H1 (cell line): Measurements from ENCODE around the gene COL21A1. TPM values are rescaled to one million over a fixed set of nuclear protein-coding genes. Genes with fewer than 3 reads are reported as not detected.

Source experiments
- POLR2A ChIP-seq, 2 experiments: IDR thresholded peaks; 1 replicate in 1 of 2; 2 replicates in 1 of 2; pipeline ENCODE4 v1.6.1; 2011; ENCODE audit warnings: low read depth in 2 of 2, low read length in 2 of 2, mild to moderate bottlenecking in 2 of 2; ENCODE audit errors: control extremely low read depth in 1 of 2
- SIRT6 ChIP-seq: IDR thresholded peaks from one replicate; pipeline ENCODE4 v1.7.1; 2012; ENCODE audit warnings: low read length, inconsistent platforms
- polyA plus RNA-seq, 7 experiments: library from polyadenylated mRNA; depleted of rRNA in 3 of 7; stranded (reverse) in 5 of 7; unstranded in 2 of 7; fragments of >200 nt in 5 of 7; fragments of 200-250 nt in 2 of 7; gene quantifications; 1 replicate in 5 of 7; 2 replicates in 1 of 7; 4 replicates in 1 of 7; pipeline versions ENCODE4 v1.2.1 to v1.2.3, GENCODE V29; 2011 to 2013; ENCODE audit warnings: missing spikeins in 2 of 7, mixed read lengths in 2 of 7
- total RNA-seq: library from RNA; stranded (reverse); fragmentation: NEBNext Ultra II Directional; extraction: Animal tissue kit (Norgen Biotek cat#: 25700); gene quantifications from 2 replicates; pipeline ENCODE4 v1.2.1, GENCODE V29; 2021
- TF ChIP-seq, protein P1 (sequence below): fragments of 300-600 bp; sonication (generic); IDR thresholded peaks from 2 replicates; pipeline ENCODE4 v1.7.1; 2012; ENCODE audit warnings: low read length, moderate library complexity, mild to moderate bottlenecking, inconsistent platforms; ENCODE audit not compliant: insufficient replicate concordance

COL21A1 gene
- total and polyA plus RNA-seq, 2 of the 8 experiments (the other 6 are each of a cell fraction or from before 2014, with no cell fraction given), result 1.6 to 3.4 TPM

DNA sequence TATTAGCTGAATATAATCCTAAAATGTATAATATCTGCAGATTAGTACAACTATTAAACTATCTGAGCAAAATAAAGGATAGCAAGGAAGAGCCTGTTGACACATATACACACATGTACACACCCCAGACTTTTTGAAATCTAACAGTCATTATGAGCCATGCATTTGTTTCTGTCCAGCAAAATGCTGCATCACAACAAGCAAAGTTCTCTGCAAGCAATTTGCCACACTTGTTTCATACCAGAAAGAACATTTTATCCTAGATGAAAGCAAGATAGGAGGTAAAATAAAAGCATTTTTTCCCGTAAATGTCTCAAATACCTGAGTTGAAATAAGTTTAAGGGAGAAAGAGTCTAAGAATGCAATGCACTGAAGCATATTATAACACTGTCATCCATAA lies 145.2 kb downstream of the COL21A1 start (continued):
- TF ChIP-seq, protein P1, sequence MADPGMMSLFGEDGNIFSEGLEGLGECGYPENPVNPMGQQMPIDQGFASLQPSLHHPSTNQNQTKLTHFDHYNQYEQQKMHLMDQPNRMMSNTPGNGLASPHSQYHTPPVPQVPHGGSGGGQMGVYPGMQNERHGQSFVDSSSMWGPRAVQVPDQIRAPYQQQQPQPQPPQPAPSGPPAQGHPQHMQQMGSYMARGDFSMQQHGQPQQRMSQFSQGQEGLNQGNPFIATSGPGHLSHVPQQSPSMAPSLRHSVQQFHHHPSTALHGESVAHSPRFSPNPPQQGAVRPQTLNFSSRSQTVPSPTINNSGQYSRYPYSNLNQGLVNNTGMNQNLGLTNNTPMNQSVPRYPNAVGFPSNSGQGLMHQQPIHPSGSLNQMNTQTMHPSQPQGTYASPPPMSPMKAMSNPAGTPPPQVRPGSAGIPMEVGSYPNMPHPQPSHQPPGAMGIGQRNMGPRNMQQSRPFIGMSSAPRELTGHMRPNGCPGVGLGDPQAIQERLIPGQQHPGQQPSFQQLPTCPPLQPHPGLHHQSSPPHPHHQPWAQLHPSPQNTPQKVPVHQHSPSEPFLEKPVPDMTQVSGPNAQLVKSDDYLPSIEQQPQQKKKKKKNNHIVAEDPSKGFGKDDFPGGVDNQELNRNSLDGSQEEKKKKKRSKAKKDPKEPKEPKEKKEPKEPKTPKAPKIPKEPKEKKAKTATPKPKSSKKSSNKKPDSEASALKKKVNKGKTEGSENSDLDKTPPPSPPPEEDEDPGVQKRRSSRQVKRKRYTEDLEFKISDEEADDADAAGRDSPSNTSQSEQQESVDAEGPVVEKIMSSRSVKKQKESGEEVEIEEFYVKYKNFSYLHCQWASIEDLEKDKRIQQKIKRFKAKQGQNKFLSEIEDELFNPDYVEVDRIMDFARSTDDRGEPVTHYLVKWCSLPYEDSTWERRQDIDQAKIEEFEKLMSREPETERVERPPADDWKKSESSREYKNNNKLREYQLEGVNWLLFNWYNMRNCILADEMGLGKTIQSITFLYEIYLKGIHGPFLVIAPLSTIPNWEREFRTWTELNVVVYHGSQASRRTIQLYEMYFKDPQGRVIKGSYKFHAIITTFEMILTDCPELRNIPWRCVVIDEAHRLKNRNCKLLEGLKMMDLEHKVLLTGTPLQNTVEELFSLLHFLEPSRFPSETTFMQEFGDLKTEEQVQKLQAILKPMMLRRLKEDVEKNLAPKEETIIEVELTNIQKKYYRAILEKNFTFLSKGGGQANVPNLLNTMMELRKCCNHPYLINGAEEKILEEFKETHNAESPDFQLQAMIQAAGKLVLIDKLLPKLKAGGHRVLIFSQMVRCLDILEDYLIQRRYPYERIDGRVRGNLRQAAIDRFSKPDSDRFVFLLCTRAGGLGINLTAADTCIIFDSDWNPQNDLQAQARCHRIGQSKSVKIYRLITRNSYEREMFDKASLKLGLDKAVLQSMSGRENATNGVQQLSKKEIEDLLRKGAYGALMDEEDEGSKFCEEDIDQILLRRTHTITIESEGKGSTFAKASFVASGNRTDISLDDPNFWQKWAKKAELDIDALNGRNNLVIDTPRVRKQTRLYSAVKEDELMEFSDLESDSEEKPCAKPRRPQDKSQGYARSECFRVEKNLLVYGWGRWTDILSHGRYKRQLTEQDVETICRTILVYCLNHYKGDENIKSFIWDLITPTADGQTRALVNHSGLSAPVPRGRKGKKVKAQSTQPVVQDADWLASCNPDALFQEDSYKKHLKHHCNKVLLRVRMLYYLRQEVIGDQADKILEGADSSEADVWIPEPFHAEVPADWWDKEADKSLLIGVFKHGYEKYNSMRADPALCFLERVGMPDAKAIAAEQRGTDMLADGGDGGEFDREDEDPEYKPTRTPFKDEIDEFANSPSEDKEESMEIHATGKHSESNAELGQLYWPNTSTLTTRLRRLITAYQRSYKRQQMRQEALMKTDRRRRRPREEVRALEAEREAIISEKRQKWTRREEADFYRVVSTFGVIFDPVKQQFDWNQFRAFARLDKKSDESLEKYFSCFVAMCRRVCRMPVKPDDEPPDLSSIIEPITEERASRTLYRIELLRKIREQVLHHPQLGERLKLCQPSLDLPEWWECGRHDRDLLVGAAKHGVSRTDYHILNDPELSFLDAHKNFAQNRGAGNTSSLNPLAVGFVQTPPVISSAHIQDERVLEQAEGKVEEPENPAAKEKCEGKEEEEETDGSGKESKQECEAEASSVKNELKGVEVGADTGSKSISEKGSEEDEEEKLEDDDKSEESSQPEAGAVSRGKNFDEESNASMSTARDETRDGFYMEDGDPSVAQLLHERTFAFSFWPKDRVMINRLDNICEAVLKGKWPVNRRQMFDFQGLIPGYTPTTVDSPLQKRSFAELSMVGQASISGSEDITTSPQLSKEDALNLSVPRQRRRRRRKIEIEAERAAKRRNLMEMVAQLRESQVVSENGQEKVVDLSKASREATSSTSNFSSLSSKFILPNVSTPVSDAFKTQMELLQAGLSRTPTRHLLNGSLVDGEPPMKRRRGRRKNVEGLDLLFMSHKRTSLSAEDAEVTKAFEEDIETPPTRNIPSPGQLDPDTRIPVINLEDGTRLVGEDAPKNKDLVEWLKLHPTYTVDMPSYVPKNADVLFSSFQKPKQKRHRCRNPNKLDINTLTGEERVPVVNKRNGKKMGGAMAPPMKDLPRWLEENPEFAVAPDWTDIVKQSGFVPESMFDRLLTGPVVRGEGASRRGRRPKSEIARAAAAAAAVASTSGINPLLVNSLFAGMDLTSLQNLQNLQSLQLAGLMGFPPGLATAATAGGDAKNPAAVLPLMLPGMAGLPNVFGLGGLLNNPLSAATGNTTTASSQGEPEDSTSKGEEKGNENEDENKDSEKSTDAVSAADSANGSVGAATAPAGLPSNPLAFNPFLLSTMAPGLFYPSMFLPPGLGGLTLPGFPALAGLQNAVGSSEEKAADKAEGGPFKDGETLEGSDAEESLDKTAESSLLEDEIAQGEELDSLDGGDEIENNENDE, result no peak
- TF ChIP-seq SIRT6 (no peak), POLR2A (IDR thresholded peaks at IDR 0.05; ENCODE audit: control extremely low read depth in 1 of 2, low read depth in 2 of 2, low read length in 2 of 2) (no peak)
